Liver (tissue), 3 donors: ENCODE data around the gene PRRT1B.

ENCODE experiments used
- CTCF ChIP-seq: fragments of 150-350 bp; IDR thresholded peaks from 2 replicates; pipeline ENCODE4 v1.5.1; 2017; ENCODE audit warnings: improper control_type of control experiment, low read depth, low read length; ENCODE audit not compliant: missing input control
- FOXA1 ChIP-seq: IDR thresholded peaks from 2 replicates; pipeline ENCODE4 v1.6.1; 2016; ENCODE audit warnings: antibody characterized with exemption
- GABPA ChIP-seq, 2 donors: IDR thresholded peaks in 1 of 2; conservative IDR thresholded peaks in 1 of 2; 2 replicates each; pipeline ENCODE4 v1.6.1; 2016; ENCODE audit warnings: antibody characterized with exemption in 2 of 2, mild to moderate bottlenecking in 1 of 2, moderate library complexity in 1 of 2
- MAX ChIP-seq: IDR thresholded peaks from 2 replicates; pipeline ENCODE4 v1.6.1; 2016; ENCODE audit warnings: antibody characterized with exemption
- REST ChIP-seq: IDR thresholded peaks from 2 replicates; pipeline ENCODE4 v1.6.1; 2016; ENCODE audit warnings: antibody characterized with exemption, mild to moderate bottlenecking
- RXRA ChIP-seq, 2 donors: IDR thresholded peaks; 2 replicates each; pipeline ENCODE4 v1.6.1; 2017 to 2018; ENCODE audit warnings: antibody characterized with exemption in 2 of 2, mild to moderate bottlenecking in 1 of 2
- TAF1 ChIP-seq: conservative IDR thresholded peaks from 2 replicates; pipeline ENCODE4 v1.6.1; 2016; ENCODE audit warnings: antibody characterized with exemption, mild to moderate bottlenecking
- YY1 ChIP-seq: IDR thresholded peaks from 2 replicates; pipeline ENCODE4 v1.6.1; 2016; ENCODE audit warnings: antibody characterized with exemption, mild to moderate bottlenecking
- ZBTB33 ChIP-seq: IDR thresholded peaks from 2 replicates; pipeline ENCODE4 v1.6.1; 2016; ENCODE audit warnings: antibody characterized with exemption
- donor health status: healthy.
- donor health status: healthy.

GRCh38 chr9:131582466-131583336 is 37.4 kb downstream of the PRRT1B start:
- TF ChIP-seq FOXA1, result no peak
- no peak for TF ChIP-seq CTCF
- TF ChIP-seq ZBTB33, result no peak
- no peak for TF ChIP-seq REST
- TF ChIP-seq TAF1, result no peak
- no peak for TF ChIP-seq RXRA (IDR thresholded peaks at IDR 0.05)
- TF ChIP-seq MAX, result no peak
- TF ChIP-seq YY1, result no peak
- TF ChIP-seq GABPA (IDR thresholded peaks at IDR 0.05 in 1 of 2, conservative IDR thresholded peaks at IDR 0.05 in 1 of 2), result no peak
